NCI-H187 treated with DMSO at 0.1 percent for 48 hours (cell line): Measurements from ENCODE around the gene VASP.

ENCODE experiments used
- DNase-seq: peaks from one replicate; lab custom pipeline; 2025; lab: John Stamatoyannopoulos, UW

The VASP gene

DNA sequence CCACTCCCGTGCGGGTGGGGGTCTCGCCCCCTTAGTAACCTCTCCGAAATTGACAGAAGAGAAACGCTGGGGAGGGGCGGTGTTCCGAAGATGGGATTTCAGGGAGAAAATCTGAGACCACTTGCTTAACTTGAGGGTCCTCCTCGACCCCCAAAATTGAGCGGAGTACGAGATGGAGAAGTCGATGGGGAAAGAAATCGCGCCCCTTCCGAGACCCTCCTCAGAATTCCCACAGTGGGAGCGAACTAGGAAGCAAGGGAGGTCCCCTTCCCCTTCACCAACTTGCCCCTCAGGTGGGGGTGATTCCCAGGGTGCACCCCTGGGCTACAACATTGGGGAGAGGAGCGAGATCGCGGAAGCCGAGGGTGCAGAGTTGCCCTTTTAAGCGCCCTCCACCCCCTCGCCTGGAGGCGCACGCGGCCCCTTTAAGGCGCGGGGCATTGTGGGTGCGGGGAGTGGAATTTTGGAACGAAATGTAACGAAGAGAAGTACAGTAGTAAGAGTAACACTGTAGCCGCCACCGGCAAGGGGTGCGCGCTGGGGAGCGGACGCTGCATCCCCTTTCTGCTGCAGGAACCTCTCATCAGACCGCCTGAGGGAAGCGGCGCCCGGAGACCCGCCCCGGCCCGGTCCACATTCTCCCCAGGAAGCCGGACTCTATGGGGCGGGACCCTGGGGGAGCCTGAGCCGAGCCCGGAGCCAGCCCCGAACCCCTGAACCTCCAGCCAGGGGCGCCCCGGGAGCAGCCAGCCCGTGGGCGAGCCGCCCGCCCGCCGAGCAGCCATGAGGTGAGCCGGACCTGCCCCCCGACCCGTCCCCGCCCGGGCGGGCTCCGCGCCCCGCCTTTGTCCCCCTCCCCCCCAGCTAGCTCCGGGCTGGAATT is at the start of gene VASP:
VASP (plus strand) TSS at position 491 of the 883 bp plus-strand sequence; CDS start at position 784, 293 bp downstream.
- DNase-seq = no peak

DNA sequence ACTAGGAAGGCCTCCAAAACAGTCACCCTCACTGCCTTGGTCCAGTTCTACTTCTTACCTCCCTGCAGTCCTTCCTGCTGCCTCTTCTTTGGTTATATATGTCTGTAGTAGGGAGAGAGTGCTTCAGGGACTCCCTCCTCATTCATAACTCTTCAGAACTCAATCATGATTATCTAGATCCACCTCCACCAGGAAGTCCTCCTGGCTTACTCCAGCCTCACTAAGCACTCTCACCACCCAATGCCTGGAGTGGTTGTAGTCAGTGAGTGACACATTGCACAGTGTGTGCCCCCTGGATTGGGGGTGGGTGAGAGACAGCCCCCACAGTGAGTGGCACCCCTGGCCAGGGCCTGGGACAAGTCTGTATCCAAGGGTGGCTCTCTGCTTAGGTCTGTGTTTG is 49.5 kb upstream of the VASP start:
- no peak for DNase-seq

DNA sequence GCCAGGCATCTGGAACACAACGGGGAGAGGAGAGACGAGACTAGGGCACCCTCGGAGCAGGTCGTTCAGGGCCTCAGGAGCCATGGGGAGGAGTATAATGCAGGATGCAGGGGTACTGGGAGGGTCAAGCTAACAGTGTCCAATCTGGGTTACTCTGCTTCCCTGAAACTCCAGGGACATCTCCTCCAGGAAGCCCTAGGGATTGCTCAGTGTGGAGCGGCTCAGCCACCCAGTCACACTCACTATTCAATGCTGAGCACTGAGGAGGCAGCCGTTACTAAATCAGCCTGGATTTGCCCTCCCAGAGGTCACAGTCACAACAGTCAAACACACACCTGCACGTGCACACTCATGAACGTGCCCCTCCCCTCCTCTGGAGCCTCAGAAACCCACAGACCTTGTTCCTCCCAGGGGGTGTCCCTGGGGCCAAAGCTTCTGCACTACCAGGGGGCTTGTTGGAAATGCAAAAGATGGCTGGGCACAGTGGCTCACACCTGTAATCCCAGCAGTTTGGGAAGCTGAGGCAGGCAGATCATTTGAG is 46.4 kb upstream of the VASP start:
- no peak for DNase-seq

DNA sequence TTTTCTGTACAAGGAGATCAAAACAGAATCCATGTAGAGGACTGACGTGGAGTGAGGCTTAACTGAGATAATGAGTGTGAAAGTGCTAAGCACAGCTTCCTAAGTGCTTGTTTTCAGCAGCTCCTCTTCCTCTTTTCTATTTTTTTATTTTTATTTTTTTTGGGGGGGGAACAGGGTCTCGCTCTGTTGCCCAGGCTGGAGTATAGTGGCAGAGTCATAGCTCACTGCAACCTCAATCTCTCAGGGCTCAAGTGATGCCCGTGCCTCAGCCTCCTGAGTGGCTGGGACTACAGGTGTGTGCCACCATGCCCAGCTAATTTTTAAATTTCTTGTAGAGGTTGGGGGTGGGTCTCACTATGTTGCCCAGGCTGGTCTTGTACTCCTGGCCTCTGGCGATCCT is 45.1 kb upstream of the VASP start:
- DNase-seq = no peak

DNA sequence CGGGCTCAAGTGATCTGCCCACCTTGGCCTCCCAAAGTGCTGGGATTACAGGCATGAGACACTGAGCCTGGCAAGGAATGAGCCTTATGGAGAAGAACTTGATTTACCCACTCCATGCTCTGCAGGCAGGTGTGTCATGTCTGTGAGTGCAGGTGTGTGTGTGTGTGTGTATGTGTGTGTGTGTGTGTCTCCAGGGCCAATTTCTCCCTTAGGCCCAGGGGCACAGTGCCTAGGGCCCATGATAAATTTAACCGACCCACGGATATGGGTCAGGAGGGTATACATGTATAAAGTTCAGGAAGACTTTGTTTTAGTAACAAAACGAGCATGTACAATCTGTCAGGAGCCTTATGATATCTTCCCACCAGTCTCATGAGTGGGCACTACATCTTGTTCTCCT is 44.0 kb upstream of the VASP start:
- DNase-seq = no peak

DNA sequence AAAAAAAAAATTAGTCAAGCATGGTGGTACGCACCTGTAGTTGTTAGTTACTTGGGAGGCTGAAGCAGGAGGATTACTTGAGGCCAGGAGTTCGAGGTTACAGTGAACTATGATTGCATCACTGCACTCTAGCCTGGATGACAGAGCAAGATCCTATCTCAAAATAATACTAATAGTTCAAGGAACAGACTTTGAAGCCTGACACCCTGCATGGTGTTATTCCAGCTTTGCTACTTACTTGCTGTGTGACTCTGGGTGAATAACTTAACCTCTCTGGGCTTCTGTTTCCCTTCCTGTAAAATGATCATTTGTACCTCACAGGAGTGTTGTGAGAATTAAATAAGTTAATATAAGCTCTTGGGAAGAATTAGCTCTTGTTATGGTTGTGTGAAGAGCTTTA is 43.0 kb upstream of the VASP start:
- no peak for DNase-seq

DNA sequence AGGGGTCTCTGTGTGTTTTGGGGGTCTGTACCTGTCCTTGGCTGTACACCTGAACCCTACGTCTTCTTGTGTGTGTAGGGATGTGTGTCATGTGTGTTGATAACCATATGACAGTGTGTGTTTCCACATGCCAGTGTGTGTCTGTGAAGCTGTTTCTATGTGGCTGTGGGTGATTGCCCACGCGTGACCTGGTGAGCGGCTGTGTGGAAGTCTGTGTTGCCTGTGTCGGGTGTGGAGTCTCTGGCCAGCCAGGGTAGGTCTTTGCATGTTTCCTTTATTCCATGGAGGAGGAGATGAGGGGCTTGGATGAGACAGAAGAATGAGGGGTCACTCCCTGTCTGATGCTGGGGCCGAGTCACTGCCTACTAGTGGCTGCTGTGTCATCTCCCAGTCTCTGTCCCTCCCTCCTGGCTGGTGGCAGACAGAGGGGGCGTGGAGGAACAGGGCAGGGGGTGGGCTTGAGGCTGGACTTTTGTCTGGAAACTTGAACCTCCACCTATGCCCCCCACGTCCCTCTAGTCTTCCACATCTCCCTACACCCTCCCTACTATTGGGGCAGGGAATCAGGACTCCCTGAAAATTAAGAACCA is 42.3 kb upstream of the VASP start:
- no peak for DNase-seq

DNA sequence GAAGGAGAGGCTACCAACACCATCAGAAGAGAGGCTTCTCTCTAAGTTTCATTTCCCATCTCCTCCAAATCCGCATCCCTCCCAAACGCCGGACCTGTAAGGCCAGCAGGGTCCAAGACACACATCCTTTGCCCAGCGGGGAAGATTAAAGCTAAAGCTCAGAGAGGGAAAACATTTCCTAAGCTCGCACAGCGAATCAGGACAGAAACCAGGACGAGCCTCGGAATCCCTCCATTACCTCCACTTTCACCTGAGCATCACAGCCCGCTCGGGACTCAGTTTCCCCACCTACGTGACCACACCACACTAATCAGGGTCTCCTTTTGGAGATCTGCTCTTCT is 40.2 kb upstream of the VASP start:
- no peak for DNase-seq

DNA sequence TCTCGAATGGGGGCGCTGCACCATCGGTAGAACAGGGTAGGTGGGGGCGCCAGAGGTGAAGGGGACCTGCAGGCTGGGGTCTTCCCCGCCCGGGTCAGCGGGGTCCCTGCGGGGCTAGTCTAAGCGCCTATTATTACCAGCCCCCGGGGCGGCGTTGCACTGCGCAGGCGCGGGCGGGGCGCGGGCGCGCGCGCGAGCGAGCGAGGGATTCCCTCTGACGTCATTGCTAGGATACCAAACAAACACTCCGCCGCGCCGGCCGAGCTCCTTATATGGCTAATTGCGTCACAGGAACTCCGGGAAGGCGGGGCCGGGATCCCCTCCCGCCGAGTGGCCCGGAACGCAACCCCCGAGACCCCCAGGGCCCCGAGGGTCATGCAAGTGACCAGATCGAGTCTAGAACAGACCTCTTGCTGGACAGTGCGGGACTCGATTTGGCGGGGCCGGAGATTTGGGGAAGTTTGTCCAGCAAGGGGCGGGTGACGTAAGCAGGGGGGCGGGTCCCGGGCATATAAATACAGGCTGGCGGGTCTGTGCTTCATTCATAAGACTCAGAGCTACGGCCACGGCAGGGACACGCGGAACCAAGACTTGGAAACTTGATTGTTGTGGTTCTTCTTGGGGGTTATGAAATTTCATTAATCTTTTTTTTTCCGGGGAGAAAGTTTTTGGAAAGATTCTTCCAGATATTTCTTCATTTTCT is 39.7 kb upstream of the VASP start, which contains the start of gene FOSB:
FOSB (plus strand) TSS at position 541 of the 703 bp plus-strand sequence. CDS start 591 bp downstream, outside the sequence.
- peak; percentile 78 for DNase-seq

DNA sequence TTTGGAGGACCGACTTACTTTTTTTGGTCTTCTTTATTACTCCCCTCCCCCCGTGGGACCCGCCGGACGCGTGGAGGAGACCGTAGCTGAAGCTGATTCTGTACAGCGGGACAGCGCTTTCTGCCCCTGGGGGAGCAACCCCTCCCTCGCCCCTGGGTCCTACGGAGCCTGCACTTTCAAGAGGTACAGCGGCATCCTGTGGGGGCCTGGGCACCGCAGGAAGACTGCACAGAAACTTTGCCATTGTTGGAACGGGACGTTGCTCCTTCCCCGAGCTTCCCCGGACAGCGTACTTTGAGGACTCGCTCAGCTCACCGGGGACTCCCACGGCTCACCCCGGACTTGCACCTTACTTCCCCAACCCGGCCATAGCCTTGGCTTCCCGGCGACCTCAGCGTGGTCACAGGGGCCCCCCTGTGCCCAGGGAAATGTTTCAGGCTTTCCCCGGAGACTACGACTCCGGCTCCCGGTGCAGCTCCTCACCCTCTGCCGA is 39.1 kb upstream of the VASP start:
- DNase-seq = no peak

DNA sequence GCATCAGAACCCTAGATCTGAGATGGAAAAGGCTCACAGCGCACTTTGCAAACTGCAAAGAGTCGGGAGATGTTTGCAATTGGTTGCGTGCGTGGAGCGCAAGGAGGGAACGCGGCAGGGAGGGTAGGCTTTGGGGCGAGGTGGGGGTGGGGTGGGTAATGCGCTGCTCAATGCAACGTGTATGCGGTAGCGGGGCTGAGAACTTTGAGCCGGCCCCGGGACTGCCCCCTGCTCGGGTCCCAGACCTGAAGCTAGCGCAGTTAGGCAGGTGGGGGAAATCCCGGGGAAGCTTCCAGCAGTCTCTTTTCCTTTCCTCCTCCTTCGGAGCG is 38.5 kb upstream of the VASP start:
- no peak for DNase-seq

DNA sequence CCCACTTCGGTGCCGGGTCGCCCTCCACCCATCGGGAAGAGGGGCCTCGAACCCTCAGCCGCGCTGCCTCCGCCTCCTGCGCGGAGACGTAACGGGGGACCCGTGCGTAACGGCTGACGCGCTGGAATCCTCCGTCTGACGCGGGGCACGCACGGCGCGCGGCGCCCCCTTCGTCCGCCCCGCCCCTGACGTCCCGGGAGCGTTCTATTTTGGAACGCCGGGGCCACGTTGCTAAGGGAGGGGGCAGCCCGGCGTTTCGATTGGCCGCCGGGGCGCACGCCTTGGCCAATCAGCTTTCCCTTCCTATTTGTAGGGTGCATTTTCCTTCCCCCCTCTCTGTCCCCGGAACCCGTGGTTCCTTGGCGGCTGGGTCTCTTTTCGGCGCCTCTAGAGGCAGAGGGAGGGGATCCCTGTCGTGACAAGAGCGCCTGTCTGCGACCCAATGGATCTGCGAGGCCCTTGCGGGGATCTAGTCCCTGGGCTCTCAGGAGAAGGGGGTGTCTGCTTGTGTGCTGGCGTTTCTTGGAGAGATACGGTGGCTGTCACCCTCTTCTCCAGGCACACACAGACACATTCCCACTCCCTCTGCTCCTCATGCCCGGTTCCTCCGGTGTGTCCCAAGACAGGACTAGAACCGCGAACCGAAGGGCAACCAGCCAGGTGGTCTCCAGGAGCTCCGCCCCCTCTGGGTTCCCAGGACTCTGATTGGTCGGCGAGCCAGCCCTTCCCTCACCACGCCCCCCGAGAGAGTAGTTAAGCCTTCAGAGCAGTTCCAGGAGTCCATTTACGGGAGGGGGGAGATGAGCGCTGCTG is 37.9 kb upstream of the VASP start:
- DNase-seq = peak; percentile 75

DNA sequence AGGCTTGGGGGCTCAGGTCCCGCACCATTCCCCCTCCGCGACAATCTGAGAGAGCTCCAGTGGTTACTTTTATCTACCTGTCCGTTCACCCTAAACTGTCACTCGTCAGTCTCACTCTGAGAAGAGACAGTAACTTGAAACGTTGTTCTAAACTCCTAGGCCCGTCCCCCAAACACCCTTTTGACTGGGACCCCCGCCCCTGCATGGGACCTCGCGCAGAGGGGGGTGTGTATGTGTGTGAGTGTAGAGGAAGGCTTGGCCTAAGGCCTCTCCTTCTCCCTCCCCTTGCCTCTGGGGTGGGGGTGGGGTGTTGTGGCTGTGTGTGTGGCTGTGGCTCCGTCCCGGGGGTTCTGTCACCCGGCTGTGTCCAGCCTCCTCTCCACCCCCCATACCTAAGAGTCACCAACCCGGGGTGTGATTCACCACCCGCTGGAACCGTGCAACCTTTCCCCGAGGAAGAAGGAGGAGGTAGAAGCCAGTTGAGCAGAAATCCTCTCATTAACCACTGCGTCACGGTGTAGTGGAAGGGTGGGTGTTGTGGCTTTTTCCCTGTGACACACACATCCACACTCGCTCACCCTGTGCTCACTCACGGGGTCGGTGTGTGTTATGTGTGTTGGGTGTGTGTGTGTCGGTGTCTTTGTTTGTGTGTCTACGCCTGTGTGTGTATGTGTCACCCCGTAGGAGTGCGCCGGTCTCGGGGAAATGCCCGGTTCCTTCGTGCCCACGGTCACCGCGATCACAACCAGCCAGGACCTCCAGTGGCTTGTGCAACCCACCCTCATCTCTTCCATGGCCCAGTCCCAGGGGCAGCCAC is 37.1 kb upstream of the VASP start:
- DNase-seq = no peak

DNA sequence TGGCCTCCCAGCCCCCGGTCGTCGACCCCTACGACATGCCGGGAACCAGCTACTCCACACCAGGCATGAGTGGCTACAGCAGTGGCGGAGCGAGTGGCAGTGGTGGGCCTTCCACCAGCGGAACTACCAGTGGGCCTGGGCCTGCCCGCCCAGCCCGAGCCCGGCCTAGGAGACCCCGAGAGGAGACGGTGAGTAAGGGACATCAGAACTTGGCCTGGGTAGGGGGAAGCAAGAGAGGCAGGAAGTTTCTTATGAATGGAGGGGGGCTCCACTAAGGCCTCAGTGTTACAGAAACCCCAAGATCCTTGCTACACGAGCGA is 36.6 kb upstream of the VASP start:
- DNase-seq = no peak

DNA sequence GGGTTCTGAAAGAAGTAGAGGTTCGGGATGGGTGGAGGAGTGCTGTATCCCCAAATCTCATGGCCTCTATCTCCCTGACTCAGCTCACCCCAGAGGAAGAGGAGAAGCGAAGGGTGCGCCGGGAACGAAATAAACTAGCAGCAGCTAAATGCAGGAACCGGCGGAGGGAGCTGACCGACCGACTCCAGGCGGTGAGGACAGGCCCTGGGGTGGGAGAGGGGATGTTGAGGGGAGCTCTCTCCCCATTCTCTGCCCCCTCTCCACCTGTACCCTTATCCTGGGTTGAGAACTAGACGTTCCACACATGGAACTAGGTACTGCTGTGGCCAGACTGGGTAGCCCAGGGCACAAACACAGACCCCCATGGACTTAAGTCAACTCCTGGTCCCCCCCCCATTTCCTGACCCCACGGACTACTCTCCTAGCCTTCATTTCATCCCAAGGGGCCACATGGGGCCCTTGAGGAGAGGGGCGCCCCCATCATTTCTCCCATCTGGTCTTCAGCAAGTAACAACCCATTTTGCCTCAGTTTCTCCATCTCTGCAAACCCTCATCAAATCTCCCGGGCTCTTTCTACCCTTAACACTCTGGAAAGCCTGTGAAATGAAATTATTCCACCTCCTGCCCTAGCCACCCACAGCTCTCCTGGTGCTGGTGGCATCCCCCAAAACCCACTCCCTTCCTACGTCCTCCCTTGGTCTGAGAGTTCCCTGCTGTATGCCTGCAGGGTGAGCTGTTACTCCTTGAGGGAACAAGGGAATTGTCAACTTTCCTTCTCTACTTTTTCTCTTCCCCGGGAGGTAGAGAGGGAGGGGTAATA is 36.0 kb upstream of the VASP start:
- no peak for DNase-seq

DNA sequence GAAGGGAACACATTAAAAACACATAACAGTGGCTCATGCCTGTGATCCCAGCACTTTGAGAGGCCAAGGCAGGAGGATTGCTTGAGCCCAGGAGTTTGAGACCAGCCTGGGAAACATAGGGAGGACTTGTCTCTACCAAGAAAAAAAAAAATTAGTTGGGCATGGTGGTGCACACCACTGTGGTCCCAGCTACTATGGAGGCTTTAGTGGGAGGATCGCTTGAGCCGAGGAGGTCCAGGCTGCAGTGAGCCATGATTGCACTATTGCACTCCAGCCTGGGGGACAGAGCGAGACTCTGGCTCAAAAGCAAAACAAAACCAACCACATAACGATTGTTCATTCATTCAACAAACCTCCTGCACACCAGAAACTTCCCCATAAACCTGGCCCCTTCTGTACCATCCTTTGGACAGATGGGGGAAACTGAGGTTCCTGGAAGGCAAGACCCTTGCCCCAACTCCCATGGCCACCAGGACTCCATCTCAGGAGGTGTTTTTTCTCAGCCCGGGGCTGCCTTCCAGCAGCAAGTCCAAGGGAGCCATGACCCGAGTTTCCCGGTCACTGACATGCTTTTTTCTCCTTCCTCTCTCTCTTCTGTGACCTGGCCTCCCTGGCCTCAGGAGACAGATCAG is 35.2 kb upstream of the VASP start:
- DNase-seq = no peak

DNA sequence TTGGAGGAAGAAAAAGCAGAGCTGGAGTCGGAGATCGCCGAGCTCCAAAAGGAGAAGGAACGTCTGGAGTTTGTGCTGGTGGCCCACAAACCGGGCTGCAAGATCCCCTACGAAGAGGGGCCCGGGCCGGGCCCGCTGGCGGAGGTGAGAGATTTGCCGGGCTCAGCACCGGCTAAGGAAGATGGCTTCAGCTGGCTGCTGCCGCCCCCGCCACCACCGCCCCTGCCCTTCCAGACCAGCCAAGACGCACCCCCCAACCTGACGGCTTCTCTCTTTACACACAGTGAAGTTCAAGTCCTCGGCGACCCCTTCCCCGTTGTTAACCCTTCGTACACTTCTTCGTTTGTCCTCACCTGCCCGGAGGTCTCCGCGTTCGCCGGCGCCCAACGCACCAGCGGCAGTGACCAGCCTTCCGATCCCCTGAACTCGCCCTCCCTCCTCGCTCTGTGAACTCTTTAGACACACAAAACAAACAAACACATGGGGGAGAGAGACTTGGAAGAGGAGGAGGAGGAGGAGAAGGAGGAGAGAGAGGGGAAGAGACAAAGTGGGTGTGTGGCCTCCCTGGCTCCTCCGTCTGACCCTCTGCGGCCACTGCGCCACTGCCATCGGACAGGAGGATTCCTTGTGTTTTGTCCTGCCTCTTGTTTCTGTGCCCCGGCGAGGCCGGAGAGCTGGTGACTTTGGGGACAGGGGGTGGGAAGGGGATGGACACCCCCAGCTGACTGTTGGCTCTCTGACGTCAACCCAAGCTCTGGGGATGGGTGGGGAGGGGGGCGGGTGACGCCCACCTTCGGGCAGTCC is 34.5 kb upstream of the VASP start:
- no peak for DNase-seq

DNA sequence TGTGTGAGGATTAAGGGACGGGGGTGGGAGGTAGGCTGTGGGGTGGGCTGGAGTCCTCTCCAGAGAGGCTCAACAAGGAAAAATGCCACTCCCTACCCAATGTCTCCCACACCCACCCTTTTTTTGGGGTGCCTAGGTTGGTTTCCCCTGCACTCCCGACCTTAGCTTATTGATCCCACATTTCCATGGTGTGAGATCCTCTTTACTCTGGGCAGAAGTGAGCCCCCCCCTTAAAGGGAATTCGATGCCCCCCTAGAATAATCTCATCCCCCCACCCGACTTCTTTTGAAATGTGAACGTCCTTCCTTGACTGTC is 34.0 kb upstream of the VASP start:
- no peak for DNase-seq
